Activated T-helper 2 cell treated with anti-CD3 and anti-CD28 coated beads, Interferon-gamma antibody, Interleukin-2, Interleukin-4, amounts not matched to agents 10 μg/mL and 5 μg/mL and 100 μg/mL, durations not matched to agents 14 hours and 24 hours and 36 hours (primary cell): ENCODE data around the gene SLC19A1. TPM values are rescaled to one million over a fixed set of nuclear protein-coding genes. Genes with fewer than 3 reads are reported as not detected.
A peak's percentile ranks its signal among the peaks of the same experiment; 100 is the strongest.
"Not testable (repeated sequence)": the region's sequence is repeated elsewhere in the genome, so short reads cannot be mapped to it uniquely, and the experiment has no call there.

Source experiments
- DNase-seq: peaks from one replicate; pipeline ENCODE4 v3.0.0; 2021; ENCODE audit warnings: low spot score
- H3K27ac Mint-ChIP-seq: one replicate; pipeline ENCODE4 v1.8.0; 2021; ENCODE audit warnings: mixed read lengths
- H3K27me3 Mint-ChIP-seq: one replicate; pipeline ENCODE4 v1.8.0; 2021; ENCODE audit warnings: low read depth, mixed read lengths
- H3K36me3 Mint-ChIP-seq: one replicate; pipeline ENCODE4 v1.8.0; 2021; ENCODE audit warnings: low read depth, mixed read lengths
- H3K4me1 Mint-ChIP-seq: one replicate; pipeline ENCODE4 v1.8.0; 2021; ENCODE audit warnings: low read depth, mixed read lengths
- H3K4me3 Mint-ChIP-seq: one replicate; pipeline ENCODE4 v1.8.0; 2021; ENCODE audit warnings: low read depth, mild to moderate bottlenecking, moderate library complexity, mixed read lengths
- H3K9me3 Mint-ChIP-seq: one replicate; pipeline ENCODE4 v1.8.0; 2021; ENCODE audit warnings: mixed read lengths
- intact Hi-C: fragments of 100-400 bp; cut with micrococcal nuclease; formaldehyde crosslinking; loops from one replicate; pipeline ENCODE4 v1.15.1; 2023
- total RNA-seq: library from RNA; stranded (reverse); gene quantifications from 2 replicates; pipeline ENCODE4 v1.2.3, GENCODE V29; 2022

The SLC19A1 gene
- total RNA-seq, 1 donor from 2014 or later = 68.1 TPM

- H3K9me3 Mint-ChIP-seq = no peaks in the 10 kb centered on the region
- H3K27ac Mint-ChIP-seq = no peak overlapping the region
- no peaks in the 10 kb centered on the region for H3K27me3 Mint-ChIP-seq
- intact Hi-C loops = no loop called here
- no peak overlapping the region for H3K4me3 Mint-ChIP-seq
- H3K36me3 Mint-ChIP-seq = peaks cover 50% of the 10 kb centered on the region
- DNase-seq = no peak
- peaks cover 15% of the 10 kb centered on the region for H3K4me1 Mint-ChIP-seq
These were observed 5.7 kb downstream of the SLC19A1 start for GRCh38 chr21:45536301-45537081.

- no peak for DNase-seq
- Mint-ChIP-seq H3K36me3 (peaks cover 40% of the 10 kb centered on the region), H3K9me3 (no peaks in the 10 kb centered on the region)
These were observed 6.7 kb downstream of the SLC19A1 start for GRCh38 chr21:45535341-45536081.

GRCh38 chr21:45534636-45535331 lies 7.5 kb downstream of the SLC19A1 start:
- no peak overlapping the region for H3K4me3 Mint-ChIP-seq
- no peaks in the 10 kb centered on the region for H3K9me3 Mint-ChIP-seq
- peaks cover 6% of the 10 kb centered on the region for H3K4me1 Mint-ChIP-seq
- no peak for DNase-seq
- H3K27ac Mint-ChIP-seq = no peak overlapping the region
- intact Hi-C loops = no loop called here
- H3K36me3 Mint-ChIP-seq = peaks cover 35% of the 10 kb centered on the region
- H3K27me3 Mint-ChIP-seq = no peaks in the 10 kb centered on the region

More at GRCh38 chr21:45535341-45536081, 6.7 kb downstream of the SLC19A1 start:
- no peaks in the 10 kb centered on the region for H3K27me3 Mint-ChIP-seq
- intact Hi-C loops = no loop called here
- no peak overlapping the region for H3K27ac Mint-ChIP-seq
- H3K4me3 Mint-ChIP-seq = no peak overlapping the region
- H3K4me1 Mint-ChIP-seq = peaks cover 9% of the 10 kb centered on the region

- intact Hi-C loops = no loop called here
- Mint-ChIP-seq H3K9me3 (no peaks in the 10 kb centered on the region), H3K4me3 (no peak overlapping the region), H3K36me3 (peaks cover 31% of the 10 kb centered on the region), H3K27me3 (no peaks in the 10 kb centered on the region), H3K27ac (no peak overlapping the region), H3K4me1 (peaks cover 6% of the 10 kb centered on the region)
- no peak for DNase-seq
These were observed 8.2 kb downstream of the SLC19A1 start for GRCh38 chr21:45533846-45534635.

- Mint-ChIP-seq H3K36me3 (peaks cover 34% of the 10 kb centered on the region), H3K27me3 (no peaks in the 10 kb centered on the region), H3K4me1 (peaks cover 6% of the 10 kb centered on the region), H3K27ac (no peak overlapping the region), H3K4me3 (no peak overlapping the region), H3K9me3 (no peaks in the 10 kb centered on the region)
- intact Hi-C loops = no loop called here
- DNase-seq = no peak
These were observed 8.8 kb downstream of the SLC19A1 start for GRCh38 chr21:45533361-45533845.

GRCh38 chr21:45532826-45533360 lies 9.3 kb downstream of the SLC19A1 start:
- no peaks in the 10 kb centered on the region for H3K9me3 Mint-ChIP-seq
- H3K4me1 Mint-ChIP-seq = peaks cover 6% of the 10 kb centered on the region
- H3K27me3 Mint-ChIP-seq = no peaks in the 10 kb centered on the region
- intact Hi-C loops = no loop called here
- H3K4me3 Mint-ChIP-seq = no peak overlapping the region
- no peak for DNase-seq
- peak overlapping the region; percentile 67 for H3K27ac Mint-ChIP-seq
- H3K36me3 Mint-ChIP-seq = peaks cover 37% of the 10 kb centered on the region

- peaks cover 38% of the 10 kb centered on the region for H3K36me3 Mint-ChIP-seq
- H3K27me3 Mint-ChIP-seq = no peaks in the 10 kb centered on the region
These were observed 10.6 kb downstream of the SLC19A1 start for GRCh38 chr21:45531393-45532215.

GRCh38 chr21:45531114-45531392 lies 11.2 kb downstream of the SLC19A1 start:
- intact Hi-C loops, DNase-seq, H3K4me3 Mint-ChIP-seq, H3K27me3 Mint-ChIP-seq, H3K9me3 Mint-ChIP-seq, H3K27ac Mint-ChIP-seq, H3K4me1 Mint-ChIP-seq: not testable (repeated sequence)
- H3K36me3 Mint-ChIP-seq = peaks cover 34% of the 10 kb centered on the region

More at GRCh38 chr21:45531393-45532215, 10.6 kb downstream of the SLC19A1 start:
- no peak for DNase-seq
- Mint-ChIP-seq H3K9me3 (no peaks in the 10 kb centered on the region), H3K4me1 (peaks cover 6% of the 10 kb centered on the region), H3K27ac (no peak overlapping the region), H3K4me3 (no peak overlapping the region)
- intact Hi-C loops = no loop called here

- Mint-ChIP-seq H3K27ac (no peak overlapping the region), H3K4me1 (peaks cover 6% of the 10 kb centered on the region), H3K4me3 (no peak overlapping the region), H3K36me3 (peaks cover 34% of the 10 kb centered on the region), H3K9me3 (no peaks in the 10 kb centered on the region), H3K27me3 (no peaks in the 10 kb centered on the region)
- intact Hi-C loops = no loop called here
- DNase-seq = no peak
These were observed 11.7 kb downstream of the SLC19A1 start for GRCh38 chr21:45530423-45531113.

GRCh38 chr21:45529785-45530422 lies 12.3 kb downstream of the SLC19A1 start:
- Mint-ChIP-seq H3K27me3 (no peaks in the 10 kb centered on the region), H3K4me1 (peaks cover 6% of the 10 kb centered on the region), H3K36me3 (peaks cover 33% of the 10 kb centered on the region), H3K4me3 (no peak overlapping the region), H3K27ac (no peak overlapping the region), H3K9me3 (no peaks in the 10 kb centered on the region)
- intact Hi-C loops = no loop called here
- no peak for DNase-seq
